ENCODE measurements around the gene CCDC88A.

CCDC88A gene

GRCh38 chr2:55441280-55441892 is 21.7 kb upstream of the CCDC88A start:
- H3K4me1 ChIP-seq (ENCODE audit: control insufficient read depth, insufficient read depth, low read length), result no peaks in the 10 kb centered on the region
- no peak overlapping the region for H3K27ac ChIP-seq (ENCODE audit: extremely low read depth, low read depth, low read length)
- ChIA-PET POLR2A (no interaction called here), CTCF (interaction anchor here (0.6 to 1.2 kb wide), 2 partner anchors 10 to 1135 kb away, joined by 3 read pairs; no protein-coding TSS in a partner anchor)
- TF ChIP-seq BCL11A (tag by site-specific recombination; IDR thresholded peaks at IDR 0.05; ENCODE audit: low read depth) (no peak), ZNF704 (tag by site-specific recombination; IDR thresholded peaks at IDR 0.05) (no peak), ZNF266 (tag by site-specific recombination; IDR thresholded peaks at IDR 0.05; ENCODE audit: low read depth) (no peak), ZNF23 (tag by site-specific recombination; IDR thresholded peaks at IDR 0.05; ENCODE audit: borderline replicate concordance) (no peak), ZNF792 (tag by site-specific recombination; IDR thresholded peaks at IDR 0.05) (no peak), ZNF768 (tag by site-specific recombination; IDR thresholded peaks at IDR 0.05) (no peak), ZBTB8A (tag by site-specific recombination; IDR thresholded peaks at IDR 0.05) (no peak), KLF17 (tag by site-specific recombination; IDR thresholded peaks at IDR 0.05) (no peak), ZNF777 (tag by site-specific recombination; IDR thresholded peaks at IDR 0.05; ENCODE audit: borderline replicate concordance) (no peak), ZNF280D (tag by site-specific recombination; IDR thresholded peaks at IDR 0.05) (no peak), ZNF324 (tag by site-specific recombination; IDR thresholded peaks at IDR 0.05) (no peak), ZBTB48 (tag by site-specific recombination; IDR thresholded peaks at IDR 0.05) (no peak), SP7 (tag by site-specific recombination; IDR thresholded peaks at IDR 0.05) (no peak), ZNF585B (tag by site-specific recombination; IDR thresholded peaks at IDR 0.05) (no peak), SP3 (tag by site-specific recombination; IDR thresholded peaks at IDR 0.05) (no peak), PRDM6 (tag by site-specific recombination; IDR thresholded peaks at IDR 0.05) (no peak), ZNF26 (tag by site-specific recombination; IDR thresholded peaks at IDR 0.05) (no peak), KLF10 (tag by site-specific recombination; IDR thresholded peaks at IDR 0.05) (no peak)
- H3K36me3 ChIP-seq (ENCODE audit: control insufficient read depth in 2 of 2, insufficient read depth in 1 of 2, low read length in 2 of 2), result no peaks in the 10 kb centered on the region
- H3K9me3 ChIP-seq (ENCODE audit: control insufficient read depth, insufficient read depth, low read depth, low read length), result no peaks in the 10 kb centered on the region
- H3K4me3 ChIP-seq (ENCODE audit: low read depth, low read length), result no peak overlapping the region

Measured in HEK293 (cell line).